Mesothelial cell of epicardium (in vitro differentiated cells): ENCODE data around the gene AKNA. TPM values are rescaled to one million over a fixed set of nuclear protein-coding genes. Genes with fewer than 3 reads are reported as not detected.

Experiments
- DNase-seq, 2 experiments: peaks; one replicate each; pipeline ENCODE4 v3.0.0; 2021; ENCODE audit warnings: low spot score in 2 of 2; ENCODE audit not compliant: unreplicated experiment in 2 of 2
- H3K27ac Mint-ChIP-seq: 2 replicates; pipeline ENCODE4 v1.8.0; 2021; ENCODE audit warnings: mixed read lengths
- H3K27me3 Mint-ChIP-seq: 2 replicates; pipeline ENCODE4 v1.8.0; 2021; ENCODE audit warnings: low read depth, mixed read lengths
- H3K36me3 Mint-ChIP-seq: 2 replicates; pipeline ENCODE4 v1.8.0; 2021; ENCODE audit warnings: mixed read lengths
- H3K4me1 Mint-ChIP-seq: 2 replicates; pipeline ENCODE4 v1.8.0; 2021; ENCODE audit warnings: mixed read lengths
- H3K4me3 Mint-ChIP-seq: 2 replicates; pipeline ENCODE4 v1.8.0; 2021; ENCODE audit warnings: mild to moderate bottlenecking, moderate library complexity, mixed read lengths
- H3K9me3 Mint-ChIP-seq: 2 replicates; pipeline ENCODE4 v1.8.0; 2021; ENCODE audit warnings: mixed read lengths
- total RNA-seq: library from RNA; stranded (reverse); gene quantifications from 3 replicates; pipeline ENCODE4 v1.2.1, GENCODE V29; 2021
- TF ChIP-seq, protein P1 (sequence below): fragments of 200-600 bp; sonication (generic); IDR thresholded peaks from one replicate; pipeline ENCODE4 v1.5.0; 2021; ENCODE audit warnings: antibody characterized with exemption; ENCODE audit not compliant: unreplicated experiment

The AKNA gene
- total RNA-seq, 1 donor from 2014 or later, result 23.1 TPM

DNA sequence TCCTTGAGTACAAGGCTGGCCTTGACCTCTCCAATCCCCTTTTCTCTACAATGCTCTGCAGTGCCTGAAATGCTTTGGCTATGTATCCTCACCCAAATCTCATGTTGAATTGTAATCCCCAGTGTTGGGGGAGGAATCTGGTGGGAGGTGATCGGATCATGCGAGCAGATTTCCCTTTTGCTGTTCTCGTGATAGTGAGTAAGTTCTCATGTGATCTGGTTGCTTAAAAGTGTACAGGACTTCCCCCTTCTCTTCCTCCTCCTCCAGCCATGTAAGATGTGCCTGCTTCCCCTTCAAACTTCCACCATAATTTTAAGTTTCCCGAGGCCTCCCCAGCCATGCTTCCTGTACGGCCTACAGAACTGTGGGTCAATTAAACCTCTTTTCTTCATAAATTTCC, 28.5 kb upstream of the AKNA start:
- Mint-ChIP-seq H3K4me3 (no peak overlapping the region), H3K9me3 (no peaks in the 10 kb centered on the region), H3K36me3 (peaks cover 11% of the 10 kb centered on the region), H3K4me1 (no peaks in the 10 kb centered on the region), H3K27ac (no peak overlapping the region), H3K27me3 (no peaks in the 10 kb centered on the region)
- no peak for DNase-seq
- TF ChIP-seq, protein P1, sequence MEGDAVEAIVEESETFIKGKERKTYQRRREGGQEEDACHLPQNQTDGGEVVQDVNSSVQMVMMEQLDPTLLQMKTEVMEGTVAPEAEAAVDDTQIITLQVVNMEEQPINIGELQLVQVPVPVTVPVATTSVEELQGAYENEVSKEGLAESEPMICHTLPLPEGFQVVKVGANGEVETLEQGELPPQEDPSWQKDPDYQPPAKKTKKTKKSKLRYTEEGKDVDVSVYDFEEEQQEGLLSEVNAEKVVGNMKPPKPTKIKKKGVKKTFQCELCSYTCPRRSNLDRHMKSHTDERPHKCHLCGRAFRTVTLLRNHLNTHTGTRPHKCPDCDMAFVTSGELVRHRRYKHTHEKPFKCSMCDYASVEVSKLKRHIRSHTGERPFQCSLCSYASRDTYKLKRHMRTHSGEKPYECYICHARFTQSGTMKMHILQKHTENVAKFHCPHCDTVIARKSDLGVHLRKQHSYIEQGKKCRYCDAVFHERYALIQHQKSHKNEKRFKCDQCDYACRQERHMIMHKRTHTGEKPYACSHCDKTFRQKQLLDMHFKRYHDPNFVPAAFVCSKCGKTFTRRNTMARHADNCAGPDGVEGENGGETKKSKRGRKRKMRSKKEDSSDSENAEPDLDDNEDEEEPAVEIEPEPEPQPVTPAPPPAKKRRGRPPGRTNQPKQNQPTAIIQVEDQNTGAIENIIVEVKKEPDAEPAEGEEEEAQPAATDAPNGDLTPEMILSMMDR, result no peak

DNA sequence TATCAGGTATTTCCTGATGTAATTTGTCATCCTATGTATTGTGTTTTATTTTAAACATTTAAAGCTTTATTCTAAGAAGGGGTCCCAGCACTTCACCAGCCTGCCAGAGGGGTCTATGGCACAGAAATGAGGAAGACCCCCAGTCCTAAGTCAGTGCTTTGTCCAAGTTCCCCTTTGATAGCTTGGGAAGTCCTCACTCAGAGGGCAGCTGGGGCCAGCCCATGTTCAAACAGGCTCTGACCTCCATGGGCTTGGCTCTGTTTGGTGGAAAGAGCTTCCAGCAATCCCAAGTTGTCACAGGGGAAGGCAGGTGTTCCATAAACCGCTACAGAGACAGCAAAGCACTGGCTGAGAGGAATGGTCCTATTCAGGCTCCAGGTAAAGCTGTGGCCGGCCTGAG, 26.6 kb upstream of the AKNA start:
- Mint-ChIP-seq H3K27ac (no peak overlapping the region), H3K9me3 (no peaks in the 10 kb centered on the region), H3K4me1 (no peaks in the 10 kb centered on the region), H3K4me3 (no peak overlapping the region), H3K36me3 (peaks cover 8% of the 10 kb centered on the region), H3K27me3 (no peaks in the 10 kb centered on the region)
- no peak for DNase-seq
- TF ChIP-seq, protein P1, result no peak

DNA sequence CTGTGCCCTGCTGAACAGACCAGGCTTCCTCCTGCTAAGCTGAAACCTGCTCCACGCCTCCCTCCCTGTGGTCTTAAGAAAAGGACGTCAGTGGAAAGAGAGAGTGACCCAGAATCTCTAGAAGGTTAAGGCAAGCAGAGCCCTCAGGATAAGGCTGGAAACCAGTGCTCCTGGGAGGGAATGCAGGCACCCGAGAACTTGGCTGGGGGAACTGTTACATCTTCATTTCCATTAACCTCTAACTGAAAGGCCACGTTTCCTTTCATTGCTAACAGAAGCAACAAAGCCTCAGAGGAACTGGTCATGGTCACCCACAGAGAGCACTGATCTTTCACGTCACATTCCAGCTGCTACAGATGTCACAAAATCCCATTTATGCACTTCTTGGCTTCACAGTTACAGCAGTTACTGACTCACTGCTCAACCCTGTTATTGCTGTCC, 26.1 kb upstream of the AKNA start:
- Mint-ChIP-seq H3K9me3 (no peaks in the 10 kb centered on the region), H3K27me3 (no peaks in the 10 kb centered on the region), H3K4me3 (no peak overlapping the region), H3K27ac (no peak overlapping the region), H3K4me1 (no peaks in the 10 kb centered on the region), H3K36me3 (peaks cover 6% of the 10 kb centered on the region)
- TF ChIP-seq, protein P1, result no peak
- DNase-seq, result no peak

DNA sequence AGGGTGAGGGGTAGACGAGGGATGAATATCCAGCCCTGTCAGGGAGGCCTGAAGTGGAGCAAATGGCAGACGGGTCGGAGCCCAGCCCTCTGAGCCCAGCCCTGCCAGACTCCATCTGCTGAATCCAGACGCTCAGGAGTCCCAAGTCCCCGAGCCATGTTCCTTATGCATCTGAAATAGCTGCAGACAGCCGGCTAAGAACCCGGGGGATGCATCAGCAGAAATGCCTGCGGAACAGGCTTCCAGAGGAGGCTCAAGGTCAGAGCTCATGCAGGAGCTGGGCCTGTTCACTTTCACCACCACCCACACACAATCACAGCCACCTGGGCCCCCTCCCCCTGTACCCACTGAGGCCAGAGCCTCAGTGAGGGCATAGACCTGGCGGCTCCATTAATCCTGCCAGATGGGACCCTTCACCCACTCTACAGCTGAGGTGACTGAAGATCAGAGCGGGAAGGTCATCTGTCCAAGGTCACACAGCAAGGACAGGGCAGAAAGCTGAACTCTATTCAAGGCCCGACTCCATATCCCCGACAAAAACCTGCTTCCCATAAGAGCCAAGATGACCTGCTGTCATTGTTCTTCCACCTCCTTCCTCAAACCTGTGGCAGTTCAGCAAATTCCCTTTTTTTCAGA, 24.4 kb upstream of the AKNA start:
- TF ChIP-seq, protein P1, result no peak
- Mint-ChIP-seq H3K36me3 (peaks cover 6% of the 10 kb centered on the region), H3K27ac (no peak overlapping the region), H3K9me3 (no peaks in the 10 kb centered on the region), H3K4me1 (no peaks in the 10 kb centered on the region), H3K27me3 (no peaks in the 10 kb centered on the region), H3K4me3 (no peak overlapping the region)
- DNase-seq, result no peak

DNA sequence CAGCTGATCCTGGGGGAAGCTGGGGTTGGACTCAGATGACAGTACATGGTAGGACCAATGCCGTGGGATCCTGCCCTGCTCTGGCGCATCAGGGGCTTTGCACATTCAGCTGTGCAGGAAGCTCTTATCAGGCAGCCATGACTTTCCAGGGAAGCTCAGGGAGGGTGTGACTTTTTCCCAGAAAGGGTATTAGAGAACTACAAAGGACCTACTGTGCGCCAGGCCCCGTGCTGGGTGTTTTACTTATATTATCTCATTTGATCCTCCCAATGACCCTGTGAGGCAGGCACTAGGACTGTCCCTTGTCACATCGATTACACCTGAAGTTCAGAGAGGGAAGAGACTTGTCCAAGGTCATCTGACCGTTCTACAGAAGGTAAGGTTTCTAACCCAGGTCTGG, 23.7 kb upstream of the AKNA start:
- TF ChIP-seq, protein P1, result no peak
- Mint-ChIP-seq H3K9me3 (no peaks in the 10 kb centered on the region), H3K4me1 (no peaks in the 10 kb centered on the region), H3K4me3 (no peak overlapping the region), H3K36me3 (peaks cover 1% of the 10 kb centered on the region), H3K27me3 (no peaks in the 10 kb centered on the region), H3K27ac (no peak overlapping the region)
- no peak for DNase-seq

DNA sequence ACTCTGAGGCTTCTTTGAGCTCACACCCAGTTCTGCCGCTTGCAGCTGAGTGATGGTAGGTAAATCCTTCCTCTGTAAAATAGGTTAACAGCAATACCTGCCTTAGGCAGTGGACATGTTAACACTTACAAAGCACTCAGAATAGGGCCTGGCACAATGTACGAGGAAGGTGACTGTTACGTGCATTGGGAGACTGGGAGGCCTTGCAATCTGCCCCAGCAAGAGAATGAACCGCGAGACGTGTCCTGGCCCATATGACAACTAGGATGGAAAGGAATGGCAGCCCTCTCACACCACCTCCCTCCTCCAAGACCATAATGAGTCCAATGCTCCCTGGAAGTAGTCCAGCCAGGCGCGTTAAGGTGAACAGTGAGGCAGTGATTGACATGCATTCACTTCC, 23.1 kb upstream of the AKNA start:
- Mint-ChIP-seq H3K4me1 (no peaks in the 10 kb centered on the region), H3K27ac (no peak overlapping the region), H3K9me3 (no peaks in the 10 kb centered on the region), H3K27me3 (no peaks in the 10 kb centered on the region), H3K36me3 (peaks cover 3% of the 10 kb centered on the region), H3K4me3 (no peak overlapping the region)
- TF ChIP-seq, protein P1, result no peak
- DNase-seq, result no peak
